ENCODE measurements around the gene DSCAML1.

Gene DSCAML1

DNA sequence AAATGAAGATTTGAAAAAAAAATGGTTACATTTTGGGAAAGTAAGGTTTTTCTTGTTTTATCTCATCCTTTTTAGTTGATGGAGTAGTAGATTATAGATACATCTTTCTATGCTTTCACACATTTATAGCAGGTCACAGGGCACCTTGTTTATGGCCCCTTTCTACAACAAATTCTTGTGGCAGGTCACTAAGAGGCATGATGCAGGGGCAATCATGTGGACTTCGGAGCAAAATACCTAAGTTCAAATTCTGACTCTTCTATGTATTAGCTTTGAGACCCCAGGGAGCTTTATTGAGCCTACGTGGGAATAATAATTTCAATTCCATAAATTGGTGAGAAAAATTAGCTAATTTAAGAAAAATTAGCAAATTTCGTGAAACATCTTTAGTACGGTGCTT lies 177.4 kb downstream of the DSCAML1 start:
- no peak for ATAC-seq
- no peak for TF ChIP-seq ZNF8 (CRISPR knock-in tag; IDR thresholded peaks at IDR 0.05)
- TF ChIP-seq, protein P1, sequence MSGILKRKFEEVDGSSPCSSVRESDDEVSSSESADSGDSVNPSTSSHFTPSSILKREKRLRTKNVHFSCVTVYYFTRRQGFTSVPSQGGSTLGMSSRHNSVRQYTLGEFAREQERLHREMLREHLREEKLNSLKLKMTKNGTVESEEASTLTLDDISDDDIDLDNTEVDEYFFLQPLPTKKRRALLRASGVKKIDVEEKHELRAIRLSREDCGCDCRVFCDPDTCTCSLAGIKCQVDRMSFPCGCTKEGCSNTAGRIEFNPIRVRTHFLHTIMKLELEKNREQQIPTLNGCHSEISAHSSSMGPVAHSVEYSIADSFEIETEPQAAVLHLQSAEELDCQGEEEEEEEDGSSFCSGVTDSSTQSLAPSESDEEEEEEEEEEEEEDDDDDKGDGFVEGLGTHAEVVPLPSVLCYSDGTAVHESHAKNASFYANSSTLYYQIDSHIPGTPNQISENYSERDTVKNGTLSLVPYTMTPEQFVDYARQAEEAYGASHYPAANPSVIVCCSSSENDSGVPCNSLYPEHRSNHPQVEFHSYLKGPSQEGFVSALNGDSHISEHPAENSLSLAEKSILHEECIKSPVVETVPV (CRISPR knock-in tag; IDR thresholded peaks at IDR 0.05), result no peak
- TF ChIP-seq PPARA (CRISPR knock-in tag; IDR thresholded peaks at IDR 0.05; ENCODE audit: borderline replicate concordance), result no peak
- no peak for TF ChIP-seq ZC3H10 (CRISPR knock-in tag; IDR thresholded peaks at IDR 0.05)
- TF ChIP-seq SNAI2 (CRISPR knock-in tag; IDR thresholded peaks at IDR 0.05), result no peak
- TF ChIP-seq ZNF565 (CRISPR knock-in tag; conservative IDR thresholded peaks at IDR 0.05; ENCODE audit: low read depth), result no peak
- TF ChIP-seq TCF4 (CRISPR knock-in tag; IDR thresholded peaks at IDR 0.05; ENCODE audit: borderline replicate concordance), result no peak
- TF ChIP-seq, protein P2, sequence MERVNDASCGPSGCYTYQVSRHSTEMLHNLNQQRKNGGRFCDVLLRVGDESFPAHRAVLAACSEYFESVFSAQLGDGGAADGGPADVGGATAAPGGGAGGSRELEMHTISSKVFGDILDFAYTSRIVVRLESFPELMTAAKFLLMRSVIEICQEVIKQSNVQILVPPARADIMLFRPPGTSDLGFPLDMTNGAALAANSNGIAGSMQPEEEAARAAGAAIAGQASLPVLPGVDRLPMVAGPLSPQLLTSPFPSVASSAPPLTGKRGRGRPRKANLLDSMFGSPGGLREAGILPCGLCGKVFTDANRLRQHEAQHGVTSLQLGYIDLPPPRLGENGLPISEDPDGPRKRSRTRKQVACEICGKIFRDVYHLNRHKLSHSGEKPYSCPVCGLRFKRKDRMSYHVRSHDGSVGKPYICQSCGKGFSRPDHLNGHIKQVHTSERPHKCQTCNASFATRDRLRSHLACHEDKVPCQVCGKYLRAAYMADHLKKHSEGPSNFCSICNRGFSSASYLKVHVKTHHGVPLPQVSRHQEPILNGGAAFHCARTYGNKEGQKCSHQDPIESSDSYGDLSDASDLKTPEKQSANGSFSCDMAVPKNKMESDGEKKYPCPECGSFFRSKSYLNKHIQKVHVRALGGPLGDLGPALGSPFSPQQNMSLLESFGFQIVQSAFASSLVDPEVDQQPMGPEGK (CRISPR knock-in tag; IDR thresholded peaks at IDR 0.05; ENCODE audit: borderline replicate concordance), result no peak
- no peak for TF ChIP-seq ESRRG (CRISPR knock-in tag; IDR thresholded peaks at IDR 0.05)
- TF ChIP-seq OSR1 (CRISPR knock-in tag; IDR thresholded peaks at IDR 0.05), result no peak
- TF ChIP-seq, protein P3, sequence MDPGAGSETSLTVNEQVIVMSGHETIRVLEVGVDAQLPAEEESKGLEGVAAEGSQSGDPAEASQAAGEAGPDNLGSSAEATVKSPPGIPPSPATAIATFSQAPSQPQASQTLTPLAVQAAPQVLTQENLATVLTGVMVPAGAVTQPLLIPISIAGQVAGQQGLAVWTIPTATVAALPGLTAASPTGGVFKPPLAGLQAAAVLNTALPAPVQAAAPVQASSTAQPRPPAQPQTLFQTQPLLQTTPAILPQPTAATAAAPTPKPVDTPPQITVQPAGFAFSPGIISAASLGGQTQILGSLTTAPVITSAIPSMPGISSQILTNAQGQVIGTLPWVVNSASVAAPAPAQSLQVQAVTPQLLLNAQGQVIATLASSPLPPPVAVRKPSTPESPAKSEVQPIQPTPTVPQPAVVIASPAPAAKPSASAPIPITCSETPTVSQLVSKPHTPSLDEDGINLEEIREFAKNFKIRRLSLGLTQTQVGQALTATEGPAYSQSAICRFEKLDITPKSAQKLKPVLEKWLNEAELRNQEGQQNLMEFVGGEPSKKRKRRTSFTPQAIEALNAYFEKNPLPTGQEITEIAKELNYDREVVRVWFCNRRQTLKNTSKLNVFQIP (CRISPR knock-in tag; IDR thresholded peaks at IDR 0.05; ENCODE audit: borderline replicate concordance, low read depth), result no peak

DNA sequence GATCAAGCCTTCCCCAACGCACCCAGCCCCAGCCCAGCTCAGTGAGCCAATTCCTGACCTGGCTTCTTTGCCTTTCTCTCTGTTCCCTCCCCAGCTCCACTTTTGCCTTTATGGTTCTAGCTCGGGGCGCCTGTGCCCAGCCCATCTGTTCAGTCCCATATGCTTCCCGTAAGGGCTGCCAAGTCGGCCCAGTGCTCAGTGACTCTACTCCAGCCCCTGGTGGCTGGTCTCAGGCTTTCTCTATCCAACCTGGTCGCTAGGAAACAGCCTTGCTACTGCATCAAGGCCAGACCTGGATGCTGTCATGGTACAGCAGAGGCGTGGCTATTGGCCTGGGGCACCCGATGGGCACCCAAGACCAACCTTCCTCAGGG lies 178.0 kb downstream of the DSCAML1 start:
- peak; percentile 21; the same call in 2 of the 3 replicates for ATAC-seq
- TF ChIP-seq ESRRG (CRISPR knock-in tag; IDR thresholded peaks at IDR 0.05) (no peak), CSDC2 (CRISPR knock-in tag; IDR thresholded peaks at IDR 0.05) (no peak), GLIS3 (CRISPR knock-in tag; IDR thresholded peaks at IDR 0.05) (no peak), TCF4 (CRISPR knock-in tag; IDR thresholded peaks at IDR 0.05; ENCODE audit: borderline replicate concordance) (no peak), ZNF8 (CRISPR knock-in tag; IDR thresholded peaks at IDR 0.05) (no peak), BACH2 (CRISPR knock-in tag; IDR thresholded peaks at IDR 0.05; ENCODE audit: borderline replicate concordance) (no peak), TOX (CRISPR knock-in tag; IDR thresholded peaks at IDR 0.05; ENCODE audit: borderline replicate concordance) (no peak), SNAI2 (CRISPR knock-in tag; IDR thresholded peaks at IDR 0.05) (no peak), PPARA (CRISPR knock-in tag; IDR thresholded peaks at IDR 0.05; ENCODE audit: borderline replicate concordance) (no peak), ZFP30 (CRISPR knock-in tag; IDR thresholded peaks at IDR 0.05) (no peak), ZNF565 (CRISPR knock-in tag; conservative IDR thresholded peaks at IDR 0.05; ENCODE audit: low read depth) (no peak), OSR1 (CRISPR knock-in tag; IDR thresholded peaks at IDR 0.05) (no peak)
- TF ChIP-seq, protein P2 (CRISPR knock-in tag; IDR thresholded peaks at IDR 0.05; ENCODE audit: borderline replicate concordance), result no peak
- TF ChIP-seq, protein P3 (CRISPR knock-in tag; IDR thresholded peaks at IDR 0.05; ENCODE audit: borderline replicate concordance, low read depth), result no peak
- TF ChIP-seq, protein P4, sequence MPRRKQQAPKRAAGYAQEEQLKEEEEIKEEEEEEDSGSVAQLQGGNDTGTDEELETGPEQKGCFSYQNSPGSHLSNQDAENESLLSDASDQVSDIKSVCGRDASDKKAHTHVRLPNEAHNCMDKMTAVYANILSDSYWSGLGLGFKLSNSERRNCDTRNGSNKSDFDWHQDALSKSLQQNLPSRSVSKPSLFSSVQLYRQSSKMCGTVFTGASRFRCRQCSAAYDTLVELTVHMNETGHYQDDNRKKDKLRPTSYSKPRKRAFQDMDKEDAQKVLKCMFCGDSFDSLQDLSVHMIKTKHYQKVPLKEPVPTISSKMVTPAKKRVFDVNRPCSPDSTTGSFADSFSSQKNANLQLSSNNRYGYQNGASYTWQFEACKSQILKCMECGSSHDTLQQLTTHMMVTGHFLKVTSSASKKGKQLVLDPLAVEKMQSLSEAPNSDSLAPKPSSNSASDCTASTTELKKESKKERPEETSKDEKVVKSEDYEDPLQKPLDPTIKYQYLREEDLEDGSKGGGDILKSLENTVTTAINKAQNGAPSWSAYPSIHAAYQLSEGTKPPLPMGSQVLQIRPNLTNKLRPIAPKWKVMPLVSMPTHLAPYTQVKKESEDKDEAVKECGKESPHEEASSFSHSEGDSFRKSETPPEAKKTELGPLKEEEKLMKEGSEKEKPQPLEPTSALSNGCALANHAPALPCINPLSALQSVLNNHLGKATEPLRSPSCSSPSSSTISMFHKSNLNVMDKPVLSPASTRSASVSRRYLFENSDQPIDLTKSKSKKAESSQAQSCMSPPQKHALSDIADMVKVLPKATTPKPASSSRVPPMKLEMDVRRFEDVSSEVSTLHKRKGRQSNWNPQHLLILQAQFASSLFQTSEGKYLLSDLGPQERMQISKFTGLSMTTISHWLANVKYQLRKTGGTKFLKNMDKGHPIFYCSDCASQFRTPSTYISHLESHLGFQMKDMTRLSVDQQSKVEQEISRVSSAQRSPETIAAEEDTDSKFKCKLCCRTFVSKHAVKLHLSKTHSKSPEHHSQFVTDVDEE (CRISPR knock-in tag; IDR thresholded peaks at IDR 0.05), result no peak
- TF ChIP-seq, protein P5, sequence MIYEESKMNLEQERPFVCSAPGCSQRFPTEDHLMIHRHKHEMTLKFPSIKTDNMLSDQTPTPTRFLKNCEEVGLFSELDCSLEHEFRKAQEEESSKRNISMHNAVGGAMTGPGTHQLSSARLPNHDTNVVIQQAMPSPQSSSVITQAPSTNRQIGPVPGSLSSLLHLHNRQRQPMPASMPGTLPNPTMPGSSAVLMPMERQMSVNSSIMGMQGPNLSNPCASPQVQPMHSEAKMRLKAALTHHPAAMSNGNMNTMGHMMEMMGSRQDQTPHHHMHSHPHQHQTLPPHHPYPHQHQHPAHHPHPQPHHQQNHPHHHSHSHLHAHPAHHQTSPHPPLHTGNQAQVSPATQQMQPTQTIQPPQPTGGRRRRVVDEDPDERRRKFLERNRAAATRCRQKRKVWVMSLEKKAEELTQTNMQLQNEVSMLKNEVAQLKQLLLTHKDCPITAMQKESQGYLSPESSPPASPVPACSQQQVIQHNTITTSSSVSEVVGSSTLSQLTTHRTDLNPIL (CRISPR knock-in tag; IDR thresholded peaks at IDR 0.05; ENCODE audit: low read depth), result no peak
- TF ChIP-seq, protein P1 (CRISPR knock-in tag; IDR thresholded peaks at IDR 0.05), result no peak

Measured in SK-N-SH treated with all-trans-retinoic acid at 6 μM for 48 hours (cell line).